GM12878 (cell line): ENCODE data around the gene CTIF. TPM values are rescaled to one million over a fixed set of nuclear protein-coding genes. Genes with fewer than 3 reads are reported as not detected.
A peak's percentile ranks its signal among the peaks of the same experiment; 100 is the strongest.

Source experiments
- ASH2L ChIP-seq: fragments of 300-600, 200-600 bp; sonication (generic); IDR thresholded peaks from 2 replicates; pipeline ENCODE4 v1.6.1; 2017; ENCODE audit warnings: low read depth, mild to moderate bottlenecking, borderline replicate concordance
- BHLHE40 ChIP-seq, 2 experiments: fragments of 450-650 bp in 1 of 2; IDR thresholded peaks; 2 replicates each; pipeline ENCODE4 v1.6.1; 2011 to 2017; ENCODE audit warnings: low read depth in 2 of 2, borderline replicate concordance in 1 of 2, improper control_type of control experiment in 1 of 2, low read length in 1 of 2, mild to moderate bottlenecking in 1 of 2
- BMI1 ChIP-seq: fragments of 450-650 bp; IDR thresholded peaks from 2 replicates; pipeline ENCODE4 v1.6.1; 2016; ENCODE audit warnings: mild to moderate bottlenecking, moderate library complexity, borderline replicate concordance
- GABPA ChIP-seq: IDR thresholded peaks from 2 replicates; pipeline ENCODE4 v1.6.1; 2014; ENCODE audit warnings: antibody characterized with exemption, low read depth, mild to moderate bottlenecking, inconsistent platforms
- MXI1 ChIP-seq: fragments of 150-350 bp; IDR thresholded peaks from 2 replicates; pipeline ENCODE4 v1.6.1; 2011; ENCODE audit warnings: low read depth, mild to moderate bottlenecking, inconsistent platforms, low read length, improper control_type of control experiment
- NFYB ChIP-seq: IDR thresholded peaks from 2 replicates; pipeline ENCODE4 v1.6.1; 2011; ENCODE audit warnings: low read depth, mild to moderate bottlenecking, low read length, improper control_type of control experiment, moderate library complexity; ENCODE audit not compliant: insufficient read depth
- NR2F1 ChIP-seq: fragments of 450-650 bp; conservative IDR thresholded peaks from 2 replicates; pipeline ENCODE4 v1.6.1; 2017; ENCODE audit warnings: mild to moderate bottlenecking
- PML ChIP-seq: IDR thresholded peaks from 2 replicates; pipeline ENCODE4 v1.6.1; 2012; ENCODE audit warnings: low read length, inconsistent platforms
- POLR2A ChIP-seq: IDR thresholded peaks from 2 replicates; pipeline ENCODE4 v1.6.1; 2011; ENCODE audit warnings: low read depth, mild to moderate bottlenecking, low read length
- POLR2AphosphoS2 ChIP-seq: IDR thresholded peaks from 2 replicates; pipeline ENCODE4 v1.6.1; 2011; ENCODE audit warnings: low read depth, mild to moderate bottlenecking, low read length, improper control_type of control experiment, moderate library complexity
- RFX5 ChIP-seq: IDR thresholded peaks from 2 replicates; pipeline ENCODE4 v1.6.1; 2011; ENCODE audit warnings: low read depth, low read length, improper control_type of control experiment
- SIN3A ChIP-seq: IDR thresholded peaks from 2 replicates; pipeline ENCODE4 v1.6.1; 2012; ENCODE audit warnings: low read depth, low read length, improper control_type of control experiment
- SUZ12 ChIP-seq: fragments of 200-600 bp; sonication (generic); IDR thresholded peaks from one replicate; pipeline ENCODE4 v1.6.1; 2018; ENCODE audit warnings: antibody characterized with exemption, mild to moderate bottlenecking; ENCODE audit not compliant: unreplicated experiment
- TAF1 ChIP-seq: IDR thresholded peaks from 2 replicates; pipeline ENCODE4 v1.6.1; 2011; ENCODE audit warnings: mild to moderate bottlenecking, low read depth, low read length, borderline replicate concordance
- TCF12 ChIP-seq: IDR thresholded peaks from 2 replicates; pipeline ENCODE4 v1.6.1; 2011; ENCODE audit warnings: low read depth, mild to moderate bottlenecking, low read length
- YY1 ChIP-seq: IDR thresholded peaks from 2 replicates; pipeline ENCODE4 v1.6.1; 2011; ENCODE audit warnings: low read depth, mild to moderate bottlenecking, low read length
- ZNF217 ChIP-seq: fragments of 450-650 bp; IDR thresholded peaks from 2 replicates; pipeline ENCODE4 v1.6.1; 2017; ENCODE audit warnings: antibody characterized with exemption, mild to moderate bottlenecking
- ZNF24 ChIP-seq: fragments of 450-650 bp; IDR thresholded peaks from 2 replicates; pipeline ENCODE4 v1.6.1; 2017; ENCODE audit warnings: antibody characterized with exemption, mild to moderate bottlenecking
- polyA plus RNA-seq, 11 experiments: library from polyadenylated mRNA; depleted of rRNA in 4 of 11; unstranded in 6 of 11; stranded (reverse) in 5 of 11; fragments of >200 nt; fragmentation: Nextera tagmentation in 4 of 11; fragmentation: Illumina TruSeq in 1 of 11; extraction: Ambion mirVana in 4 of 11; extraction: Trizol in 1 of 11; gene quantifications; 1 replicate in 1 of 11; 2 replicates in 10 of 11; pipeline versions ENCODE4 v1.2.1 to v1.2.3, GENCODE V29; 2011 to 2016; ENCODE audit warnings: inconsistent platforms in 2 of 11, missing spikeins in 2 of 11, low read depth in 1 of 11
- total RNA-seq, 4 experiments: library from RNA; depleted of rRNA in 3 of 4; stranded (reverse); fragments of >200 nt in 3 of 4; fragmentation: Illumina TruSeq in 1 of 4; extraction: Trizol in 1 of 4; gene quantifications; 2 replicates each; pipeline versions ENCODE4 v1.2.1 to v1.2.3, GENCODE V29; 2013 to 2021
- TF ChIP-seq, protein P1 (sequence below): IDR thresholded peaks from 2 replicates; pipeline ENCODE4 v1.6.1; 2011; ENCODE audit warnings: low read depth, low read length, improper control_type of control experiment, borderline replicate concordance
- TF ChIP-seq, protein P2 (sequence below): fragments of 450-650 bp; IDR thresholded peaks from 2 replicates; pipeline ENCODE4 v1.6.1; 2016; ENCODE audit warnings: mild to moderate bottlenecking
- TF ChIP-seq, protein P3 (sequence below): IDR thresholded peaks from 2 replicates; pipeline ENCODE4 v1.6.1; 2011; ENCODE audit warnings: low read depth, mild to moderate bottlenecking, low read length, moderate library complexity, borderline replicate concordance; ENCODE audit errors: extremely low read depth
- TF ChIP-seq, protein P4 (sequence below): IDR thresholded peaks from 2 replicates; pipeline ENCODE4 v1.6.1; 2011; ENCODE audit warnings: borderline replicate concordance, low read depth, mild to moderate bottlenecking, moderate library complexity, mixed read lengths, low read length; ENCODE audit not compliant: insufficient read depth; ENCODE audit errors: extremely low read length

The CTIF gene
- total and polyA plus RNA-seq, 10 of the 15 experiments (the other 5 are each of a cell fraction or from before 2014, with no cell fraction given), result 0.06 to 11.6 (median 2.5) TPM

DNA sequence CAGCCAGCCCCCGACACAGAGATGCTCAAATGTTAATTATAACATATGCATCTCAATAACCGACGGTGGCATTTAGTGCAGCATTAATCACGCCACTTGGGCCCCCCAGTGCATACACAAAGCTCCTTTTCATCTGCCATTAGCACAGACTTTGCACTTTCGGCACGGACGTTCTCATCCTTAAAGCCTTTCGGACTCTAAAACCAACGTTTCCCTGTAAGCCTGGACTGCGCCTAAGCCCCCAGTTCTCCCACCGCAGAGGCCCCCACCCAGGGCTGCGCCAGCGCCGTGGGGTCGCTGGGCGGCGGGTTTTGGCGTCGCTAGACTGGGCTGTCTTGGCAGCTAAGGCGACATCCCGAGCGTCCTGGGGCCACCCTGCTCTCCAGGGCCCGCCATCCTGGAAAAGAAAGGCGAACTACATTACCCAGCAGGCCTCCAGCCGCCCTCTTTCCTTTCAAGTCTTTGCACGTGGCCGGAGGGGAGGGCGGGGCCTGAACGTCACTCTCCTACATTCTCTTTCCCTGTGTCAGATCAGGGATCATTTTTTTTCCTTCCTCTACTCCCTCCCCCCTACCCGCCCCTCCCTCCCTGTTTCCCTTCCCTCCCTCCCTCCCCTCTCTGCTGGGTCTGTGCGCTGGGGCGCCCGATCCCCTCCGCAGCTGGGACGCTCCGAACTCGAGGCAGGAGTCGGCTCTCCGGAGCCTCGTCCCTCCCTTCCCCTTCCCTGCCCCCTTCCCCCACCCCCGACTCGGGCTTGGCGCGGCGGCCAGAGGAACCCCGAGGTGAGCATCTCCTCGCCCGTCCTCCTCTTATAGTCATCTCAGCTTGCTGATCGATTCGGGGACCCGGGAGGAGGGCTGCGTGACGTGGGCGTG, at the start of gene CTIF (continued):
- TF ChIP-seq, protein P1, sequence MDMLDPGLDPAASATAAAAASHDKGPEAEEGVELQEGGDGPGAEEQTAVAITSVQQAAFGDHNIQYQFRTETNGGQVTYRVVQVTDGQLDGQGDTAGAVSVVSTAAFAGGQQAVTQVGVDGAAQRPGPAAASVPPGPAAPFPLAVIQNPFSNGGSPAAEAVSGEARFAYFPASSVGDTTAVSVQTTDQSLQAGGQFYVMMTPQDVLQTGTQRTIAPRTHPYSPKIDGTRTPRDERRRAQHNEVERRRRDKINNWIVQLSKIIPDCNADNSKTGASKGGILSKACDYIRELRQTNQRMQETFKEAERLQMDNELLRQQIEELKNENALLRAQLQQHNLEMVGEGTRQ, result peak; percentile 60
- TF ChIP-seq POLR2AphosphoS2 (no peak), ZNF217 (no peak), ZNF24 (no peak), YY1 (peak; percentile 97), NFYB (no peak), POLR2A (0 out of 2 replicates have a peak, but pooled peaks have one; percentile 34), SIN3A (no peak), BMI1 (no peak), GABPA (no peak; the same call in 1 of the 2 replicates), ASH2L (no peak), SUZ12 (no peak), MXI1 (peak; percentile 20; the same call in 1 of the 2 replicates), BHLHE40 (IDR thresholded peaks at IDR 0.05; ENCODE audit: borderline replicate concordance in 1 of 2, low read depth in 2 of 2, low read length in 1 of 2) (peak; percentile 71), TCF12 (no peak), PML (no peak), RFX5 (no peak), TAF1 (peak; percentile 69; the same call in 1 of the 2 replicates), NR2F1 (no peak)
- TF ChIP-seq, protein P2, sequence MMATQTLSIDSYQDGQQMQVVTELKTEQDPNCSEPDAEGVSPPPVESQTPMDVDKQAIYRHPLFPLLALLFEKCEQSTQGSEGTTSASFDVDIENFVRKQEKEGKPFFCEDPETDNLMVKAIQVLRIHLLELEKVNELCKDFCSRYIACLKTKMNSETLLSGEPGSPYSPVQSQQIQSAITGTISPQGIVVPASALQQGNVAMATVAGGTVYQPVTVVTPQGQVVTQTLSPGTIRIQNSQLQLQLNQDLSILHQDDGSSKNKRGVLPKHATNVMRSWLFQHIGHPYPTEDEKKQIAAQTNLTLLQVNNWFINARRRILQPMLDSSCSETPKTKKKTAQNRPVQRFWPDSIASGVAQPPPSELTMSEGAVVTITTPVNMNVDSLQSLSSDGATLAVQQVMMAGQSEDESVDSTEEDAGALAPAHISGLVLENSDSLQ, result peak; percentile 37; the same call in 1 of the 2 replicates
- TF ChIP-seq, protein P3, sequence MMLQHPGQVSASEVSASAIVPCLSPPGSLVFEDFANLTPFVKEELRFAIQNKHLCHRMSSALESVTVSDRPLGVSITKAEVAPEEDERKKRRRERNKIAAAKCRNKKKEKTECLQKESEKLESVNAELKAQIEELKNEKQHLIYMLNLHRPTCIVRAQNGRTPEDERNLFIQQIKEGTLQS, result peak; percentile 66; the same call in 1 of the 2 replicates
- TF ChIP-seq, protein P4, sequence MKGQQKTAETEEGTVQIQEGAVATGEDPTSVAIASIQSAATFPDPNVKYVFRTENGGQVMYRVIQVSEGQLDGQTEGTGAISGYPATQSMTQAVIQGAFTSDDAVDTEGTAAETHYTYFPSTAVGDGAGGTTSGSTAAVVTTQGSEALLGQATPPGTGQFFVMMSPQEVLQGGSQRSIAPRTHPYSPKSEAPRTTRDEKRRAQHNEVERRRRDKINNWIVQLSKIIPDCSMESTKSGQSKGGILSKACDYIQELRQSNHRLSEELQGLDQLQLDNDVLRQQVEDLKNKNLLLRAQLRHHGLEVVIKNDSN, result peak; percentile 81
- TF ChIP-seq, all 136 proteins: peak for 21
